ENCODE results near the gene AP1S1. TPM values are rescaled to one million over a fixed set of nuclear protein-coding genes. Genes with fewer than 3 reads are reported as not detected.

Gene AP1S1
- polyA plus RNA-seq, 1 donor: 56.4 TPM

- H3K27me3 ChIP-seq (ENCODE audit: control insufficient read depth, insufficient read depth, low read length): no peaks in the 10 kb centered on the region
- H3K36me3 ChIP-seq (ENCODE audit: control insufficient read depth, insufficient read depth, low read length): peaks cover 32% of the 10 kb centered on the region
- no peak for DNase-seq
- no peaks in the 10 kb centered on the region for H3K9me3 ChIP-seq (ENCODE audit: control insufficient read depth, low read depth, low read length)
- peaks cover 12% of the 10 kb centered on the region for H3K4me1 ChIP-seq (ENCODE audit: control insufficient read depth, insufficient read depth, low read length)
- 57% methylated on average over 2 of the region's 4 CpGs for WGBS (ENCODE audit: insufficient coverage, low lambda C conversion rate)
- peak overlapping the region; percentile 86 for H3K4me3 ChIP-seq (ENCODE audit: low read length)
- no peak overlapping the region for H3K27ac ChIP-seq (ENCODE audit: low read length)
Measured at GRCh38 chr7:101155303-101155702, 1.0 kb downstream of the AP1S1 start.

GRCh38 chr7:101156277-101156676, 2.0 kb downstream of the AP1S1 start:
- Histone ChIP-seq H3K27me3 (ENCODE audit: control insufficient read depth, insufficient read depth, low read length) (no peaks in the 10 kb centered on the region), H3K9me3 (ENCODE audit: control insufficient read depth, low read depth, low read length) (no peaks in the 10 kb centered on the region), H3K4me1 (ENCODE audit: control insufficient read depth, insufficient read depth, low read length) (peaks cover 12% of the 10 kb centered on the region), H3K4me3 (ENCODE audit: low read length) (no peak overlapping the region), H3K27ac (ENCODE audit: low read length) (no peak overlapping the region), H3K36me3 (ENCODE audit: control insufficient read depth, insufficient read depth, low read length) (peaks cover 33% of the 10 kb centered on the region)
- no peak for DNase-seq
- WGBS (ENCODE audit: insufficient coverage, low lambda C conversion rate): no CpG with 5 or more reads among the region's 6 CpGs

GRCh38 chr7:101156866-101157589, 2.8 kb downstream of the AP1S1 start:
- WGBS (ENCODE audit: insufficient coverage, low lambda C conversion rate): 40% methylated on average over 2 of the region's 14 CpGs
- Histone ChIP-seq H3K36me3 (ENCODE audit: control insufficient read depth, insufficient read depth, low read length) (peaks cover 33% of the 10 kb centered on the region), H3K4me3 (ENCODE audit: low read length) (no peak overlapping the region), H3K27me3 (ENCODE audit: control insufficient read depth, insufficient read depth, low read length) (peaks cover 3% of the 10 kb centered on the region), H3K4me1 (ENCODE audit: control insufficient read depth, insufficient read depth, low read length) (peaks cover 12% of the 10 kb centered on the region), H3K27ac (ENCODE audit: low read length) (no peak overlapping the region), H3K9me3 (ENCODE audit: control insufficient read depth, low read depth, low read length) (no peaks in the 10 kb centered on the region)
- DNase-seq: peak in 1 of 2 donors; percentile 38

GRCh38 chr7:101159696-101160674, 5.7 kb downstream of the AP1S1 start:
- H3K27me3 ChIP-seq (ENCODE audit: control insufficient read depth, insufficient read depth, low read length): peaks cover 26% of the 10 kb centered on the region
- no peak for DNase-seq
- WGBS (ENCODE audit: insufficient coverage, low lambda C conversion rate): no CpG with 5 or more reads among the region's 31 CpGs
- no peak overlapping the region for H3K27ac ChIP-seq (ENCODE audit: low read length)
- peaks cover 6% of the 10 kb centered on the region for H3K9me3 ChIP-seq (ENCODE audit: control insufficient read depth, low read depth, low read length)
- H3K36me3 ChIP-seq (ENCODE audit: control insufficient read depth, insufficient read depth, low read length): peaks cover 33% of the 10 kb centered on the region
- H3K4me1 ChIP-seq (ENCODE audit: control insufficient read depth, insufficient read depth, low read length): peaks cover 28% of the 10 kb centered on the region
- H3K4me3 ChIP-seq (ENCODE audit: low read length): no peak overlapping the region

GRCh38 chr7:101160910-101161309, 6.6 kb downstream of the AP1S1 start:
- Histone ChIP-seq H3K36me3 (ENCODE audit: control insufficient read depth, insufficient read depth, low read length) (peaks cover 33% of the 10 kb centered on the region), H3K27ac (ENCODE audit: low read length) (no peak overlapping the region), H3K4me3 (ENCODE audit: low read length) (no peak overlapping the region), H3K9me3 (ENCODE audit: control insufficient read depth, low read depth, low read length) (peaks cover 10% of the 10 kb centered on the region), H3K4me1 (ENCODE audit: control insufficient read depth, insufficient read depth, low read length) (peaks cover 28% of the 10 kb centered on the region), H3K27me3 (ENCODE audit: control insufficient read depth, insufficient read depth, low read length) (peaks cover 35% of the 10 kb centered on the region)
- peak in 1 of 2 donors; percentile 2 for DNase-seq

GRCh38 chr7:101161692-101162471, 7.6 kb downstream of the AP1S1 start:
- no CpG with 5 or more reads among the region's 17 CpGs for WGBS (ENCODE audit: insufficient coverage, low lambda C conversion rate)
- peak in 1 of 2 donors; percentile 1 for DNase-seq
- Histone ChIP-seq H3K9me3 (ENCODE audit: control insufficient read depth, low read depth, low read length) (peaks cover 12% of the 10 kb centered on the region), H3K27me3 (ENCODE audit: control insufficient read depth, insufficient read depth, low read length) (peaks cover 45% of the 10 kb centered on the region), H3K4me1 (ENCODE audit: control insufficient read depth, insufficient read depth, low read length) (peaks cover 31% of the 10 kb centered on the region), H3K27ac (ENCODE audit: low read length) (no peak overlapping the region), H3K36me3 (ENCODE audit: control insufficient read depth, insufficient read depth, low read length) (peaks cover 33% of the 10 kb centered on the region), H3K4me3 (ENCODE audit: low read length) (no peak overlapping the region)

- Histone ChIP-seq H3K36me3 (ENCODE audit: control insufficient read depth, insufficient read depth, low read length) (peaks cover 25% of the 10 kb centered on the region), H3K27ac (ENCODE audit: low read length) (no peak overlapping the region), H3K4me1 (ENCODE audit: control insufficient read depth, insufficient read depth, low read length) (peaks cover 31% of the 10 kb centered on the region), H3K27me3 (ENCODE audit: control insufficient read depth, insufficient read depth, low read length) (peaks cover 53% of the 10 kb centered on the region), H3K9me3 (ENCODE audit: control insufficient read depth, low read depth, low read length) (peaks cover 12% of the 10 kb centered on the region), H3K4me3 (ENCODE audit: low read length) (no peak overlapping the region)
- no CpG with 5 or more reads among the region's 74 CpGs for WGBS (ENCODE audit: insufficient coverage, low lambda C conversion rate)
- DNase-seq: peak in 1 of 2 donors; percentile 74
Measured at GRCh38 chr7:101162551-101163278, 8.4 kb downstream of the AP1S1 start.

- Histone ChIP-seq H3K36me3 (ENCODE audit: control insufficient read depth, insufficient read depth, low read length) (peaks cover 19% of the 10 kb centered on the region), H3K4me3 (ENCODE audit: low read length) (peak overlapping the region; percentile 21), H3K4me1 (ENCODE audit: control insufficient read depth, insufficient read depth, low read length) (peaks cover 31% of the 10 kb centered on the region), H3K9me3 (ENCODE audit: control insufficient read depth, low read depth, low read length) (peaks cover 12% of the 10 kb centered on the region), H3K27ac (ENCODE audit: low read length) (no peak overlapping the region), H3K27me3 (ENCODE audit: control insufficient read depth, insufficient read depth, low read length) (peaks cover 61% of the 10 kb centered on the region)
- peak in 1 of 2 donors; percentile 28 for DNase-seq
- WGBS (ENCODE audit: insufficient coverage, low lambda C conversion rate): no CpG with 5 or more reads among the region's 92 CpGs
Measured at GRCh38 chr7:101163279-101164070, 9.2 kb downstream of the AP1S1 start.

Data from large intestine (tissue), 3 donors.